SJSA1 (cell line): ENCODE results near the gene BCOR. TPM values are rescaled to one million over a fixed set of nuclear protein-coding genes. Genes with fewer than 3 reads are reported as not detected.

ENCODE experiments used
- DNase-seq, 2 experiments: peaks; one replicate each; pipeline ENCODE4 v3.0.0-alpha.2; 2015 to 2020; ENCODE audit warnings: low spot score in 2 of 2, low read depth in 1 of 2
- H3K27ac ChIP-seq: fragments of 250-450 bp; sonication (Bioruptor Pico); 2 replicates; pipeline ENCODE4 v1.5.1; 2020; ENCODE audit warnings: mild to moderate bottlenecking, moderate library complexity
- H3K27me3 ChIP-seq: fragments of 250-450 bp; sonication (Bioruptor Pico); replicated peaks from 2 replicates; pipeline ENCODE4 v1.5.1; 2020; ENCODE audit warnings: mild to moderate bottlenecking, moderate library complexity
- H3K36me3 ChIP-seq: fragments of 250-450 bp; sonication (Bioruptor Pico); 2 replicates; pipeline ENCODE4 v1.5.1; 2020; ENCODE audit warnings: mild to moderate bottlenecking
- H3K4me1 ChIP-seq: fragments of 250-450 bp; sonication (Bioruptor Pico); replicated peaks from 2 replicates; pipeline ENCODE4 v1.6.1; 2021; ENCODE audit warnings: mild to moderate bottlenecking
- H3K4me3 ChIP-seq: fragments of 250-450 bp; sonication (Bioruptor Pico); 2 replicates; pipeline ENCODE4 v1.5.1; 2020; ENCODE audit warnings: mild to moderate bottlenecking
- H3K9me3 ChIP-seq: fragments of 250-450 bp; sonication (Bioruptor Pico); replicated peaks from 2 replicates; pipeline ENCODE4 v1.5.1; 2020; ENCODE audit warnings: mild to moderate bottlenecking
- total RNA-seq: library from RNA; depleted of rRNA; stranded (reverse); fragments of >200 nt; shearing (Covaris generic); gene quantifications from 2 replicates; pipeline ENCODE4 v1.2.3, GENCODE V29; 2014

Gene BCOR
- total RNA-seq, 1 experiment from 2014 or later, result 37.2 TPM

- H3K9me3 ChIP-seq, result no peaks in the 10 kb centered on the region
- DNase-seq, result peak; percentile 30 to 61
- peaks cover 26% of the 10 kb centered on the region for H3K4me1 ChIP-seq
- peak overlapping the region; percentile 82 for H3K4me3 ChIP-seq
- H3K36me3 ChIP-seq, result 0 out of 2 replicates have a peak, but pooled peaks cover 2% of the 10 kb centered on the region
- peak overlapping the region; percentile 20; the same call in 1 of the 2 replicates for H3K27ac ChIP-seq
- no peaks in the 10 kb centered on the region for H3K27me3 ChIP-seq
These were observed 1.5 kb upstream of the BCOR start for GRCh38 chrX:40099055-40099958.

GRCh38 chrX:40098264-40099054 is 701 bp upstream of the BCOR start:
- peak; percentile 59 to 65 for DNase-seq
- H3K27me3 ChIP-seq, result no peaks in the 10 kb centered on the region
- peak overlapping the region; percentile 82 for H3K4me3 ChIP-seq
- peak overlapping the region; percentile 20; the same call in 1 of the 2 replicates for H3K27ac ChIP-seq
- peaks cover 34% of the 10 kb centered on the region for H3K4me1 ChIP-seq
- 0 out of 2 replicates have a peak, but pooled peaks cover 2% of the 10 kb centered on the region for H3K36me3 ChIP-seq
- no peaks in the 10 kb centered on the region for H3K9me3 ChIP-seq

- no peaks in the 10 kb centered on the region for H3K27me3 ChIP-seq
- H3K9me3 ChIP-seq, result no peaks in the 10 kb centered on the region
- H3K36me3 ChIP-seq, result 0 out of 2 replicates have a peak, but pooled peaks cover 2% of the 10 kb centered on the region
- peaks cover 40% of the 10 kb centered on the region for H3K4me1 ChIP-seq
- peak overlapping the region; percentile 82 for H3K4me3 ChIP-seq
- DNase-seq, result no peak
- no peak overlapping the region for H3K27ac ChIP-seq
These were observed 636 bp downstream of the BCOR start for GRCh38 chrX:40097141-40097503.

- H3K4me3 ChIP-seq, result peak overlapping the region; percentile 82
- no peak overlapping the region for H3K27ac ChIP-seq
- no peaks in the 10 kb centered on the region for H3K27me3 ChIP-seq
- H3K9me3 ChIP-seq, result no peaks in the 10 kb centered on the region
- peak; percentile 39 to 55 for DNase-seq
- peaks cover 40% of the 10 kb centered on the region for H3K4me1 ChIP-seq
- 0 out of 2 replicates have a peak, but pooled peaks cover 2% of the 10 kb centered on the region for H3K36me3 ChIP-seq
These were observed 1.2 kb downstream of the BCOR start for GRCh38 chrX:40096395-40097091.

- Histone ChIP-seq H3K27me3 (no peaks in the 10 kb centered on the region), H3K4me1 (peaks cover 36% of the 10 kb centered on the region), H3K4me3 (peak overlapping the region; percentile 82), H3K36me3 (0 out of 2 replicates have a peak, but pooled peaks cover 2% of the 10 kb centered on the region), H3K27ac (no peak overlapping the region), H3K9me3 (no peaks in the 10 kb centered on the region)
- peak in 1 of 2 experiments; percentile 45 for DNase-seq
These were observed 2.0 kb downstream of the BCOR start for GRCh38 chrX:40095583-40096394.

- DNase-seq, result peak in 1 of 2 experiments; percentile 51
- H3K9me3 ChIP-seq, result no peaks in the 10 kb centered on the region
- H3K36me3 ChIP-seq, result 0 out of 2 replicates have a peak, but pooled peaks cover 2% of the 10 kb centered on the region
- peaks cover 37% of the 10 kb centered on the region for H3K4me1 ChIP-seq
- H3K4me3 ChIP-seq, result peak overlapping the region; percentile 82
- H3K27ac ChIP-seq, result 0 out of 2 replicates have a peak overlapping the region, but pooled peaks have one; percentile 23
- H3K27me3 ChIP-seq, result no peaks in the 10 kb centered on the region
These were observed 2.7 kb downstream of the BCOR start for GRCh38 chrX:40094900-40095582.

GRCh38 chrX:40094041-40094899 is 3.5 kb downstream of the BCOR start:
- no peaks in the 10 kb centered on the region for H3K9me3 ChIP-seq
- peaks cover 37% of the 10 kb centered on the region for H3K4me1 ChIP-seq
- peak; percentile 44 to 59 for DNase-seq
- H3K4me3 ChIP-seq, result peak overlapping the region; percentile 82
- 0 out of 2 replicates have a peak overlapping the region, but pooled peaks have one; percentile 23 for H3K27ac ChIP-seq
- no peaks in the 10 kb centered on the region for H3K27me3 ChIP-seq
- 0 out of 2 replicates have a peak, but pooled peaks cover 2% of the 10 kb centered on the region for H3K36me3 ChIP-seq

GRCh38 chrX:40093586-40093985 is 4.2 kb downstream of the BCOR start:
- H3K4me3 ChIP-seq, result peak overlapping the region; percentile 82
- peaks cover 43% of the 10 kb centered on the region for H3K4me1 ChIP-seq
- no peak overlapping the region for H3K27ac ChIP-seq
- H3K9me3 ChIP-seq, result no peaks in the 10 kb centered on the region
- no peak for DNase-seq
- no peaks in the 10 kb centered on the region for H3K27me3 ChIP-seq
- 0 out of 2 replicates have a peak, but pooled peaks cover 2% of the 10 kb centered on the region for H3K36me3 ChIP-seq

- H3K9me3 ChIP-seq, result no peaks in the 10 kb centered on the region
- H3K36me3 ChIP-seq, result 0 out of 2 replicates have a peak, but pooled peaks cover 2% of the 10 kb centered on the region
- no peaks in the 10 kb centered on the region for H3K27me3 ChIP-seq
- DNase-seq, result no peak
- peaks cover 49% of the 10 kb centered on the region for H3K4me1 ChIP-seq
- H3K4me3 ChIP-seq, result no peak overlapping the region
- H3K27ac ChIP-seq, result no peak overlapping the region
These were observed 4.8 kb downstream of the BCOR start for GRCh38 chrX:40092808-40093435.

GRCh38 chrX:40091691-40092421 is 5.9 kb downstream of the BCOR start:
- peaks cover 60% of the 10 kb centered on the region for H3K4me1 ChIP-seq
- H3K27me3 ChIP-seq, result no peaks in the 10 kb centered on the region
- DNase-seq, result no peak
- no peak overlapping the region for H3K4me3 ChIP-seq
- no peaks in the 10 kb centered on the region for H3K9me3 ChIP-seq
- H3K27ac ChIP-seq, result no peak overlapping the region
- H3K36me3 ChIP-seq, result no peaks in the 10 kb centered on the region

GRCh38 chrX:40090961-40091360 is 6.8 kb downstream of the BCOR start:
- H3K4me3 ChIP-seq, result no peak overlapping the region
- H3K9me3 ChIP-seq, result no peaks in the 10 kb centered on the region
- no peak overlapping the region for H3K27ac ChIP-seq
- no peaks in the 10 kb centered on the region for H3K27me3 ChIP-seq
- no peak for DNase-seq
- H3K36me3 ChIP-seq, result no peaks in the 10 kb centered on the region
- peaks cover 69% of the 10 kb centered on the region for H3K4me1 ChIP-seq
